ENCODE measurements around the gene ARHGAP4.

The ARHGAP4 gene

GRCh38 chrX:153960077-153960476, 34.0 kb upstream of the ARHGAP4 start:
- H3K4me3 ChIP-seq (ENCODE audit: low read depth, low read length) = no peak overlapping the region
- no peaks in the 10 kb centered on the region for H3K4me1 ChIP-seq (ENCODE audit: control insufficient read depth, insufficient read depth, low read length)
- no peak overlapping the region for H3K9ac ChIP-seq (ENCODE audit: low read depth, low read length)
- H3K27me3 ChIP-seq (ENCODE audit: control insufficient read depth, insufficient read depth, low read length) = no peaks in the 10 kb centered on the region
- peaks cover 4% of the 10 kb centered on the region for H3K9me3 ChIP-seq (ENCODE audit: control insufficient read depth, insufficient read depth, low read length)
- H3K36me3 ChIP-seq (ENCODE audit: control insufficient read depth, insufficient read depth, low read length) = peaks cover 79% of the 10 kb centered on the region

GRCh38 chrX:153959649-153960048, 33.6 kb upstream of the ARHGAP4 start:
- Histone ChIP-seq H3K36me3 (ENCODE audit: control insufficient read depth, insufficient read depth, low read length) (peaks cover 83% of the 10 kb centered on the region), H3K9me3 (ENCODE audit: control insufficient read depth, insufficient read depth, low read length) (peaks cover 4% of the 10 kb centered on the region), H3K4me3 (ENCODE audit: low read depth, low read length) (no peak overlapping the region), H3K4me1 (ENCODE audit: control insufficient read depth, insufficient read depth, low read length) (no peaks in the 10 kb centered on the region), H3K9ac (ENCODE audit: low read depth, low read length) (no peak overlapping the region), H3K27me3 (ENCODE audit: control insufficient read depth, insufficient read depth, low read length) (no peaks in the 10 kb centered on the region)

GRCh38 chrX:153958605-153959004, 32.5 kb upstream of the ARHGAP4 start:
- no peak overlapping the region for H3K4me3 ChIP-seq (ENCODE audit: low read depth, low read length)
- H3K36me3 ChIP-seq (ENCODE audit: control insufficient read depth, insufficient read depth, low read length) = peaks cover 83% of the 10 kb centered on the region
- H3K9me3 ChIP-seq (ENCODE audit: control insufficient read depth, insufficient read depth, low read length) = peaks cover 4% of the 10 kb centered on the region
- no peaks in the 10 kb centered on the region for H3K27me3 ChIP-seq (ENCODE audit: control insufficient read depth, insufficient read depth, low read length)
- H3K9ac ChIP-seq (ENCODE audit: low read depth, low read length) = no peak overlapping the region
- H3K4me1 ChIP-seq (ENCODE audit: control insufficient read depth, insufficient read depth, low read length) = no peaks in the 10 kb centered on the region

GRCh38 chrX:153957224-153957623, 31.2 kb upstream of the ARHGAP4 start:
- Histone ChIP-seq H3K9ac (ENCODE audit: low read depth, low read length) (no peak overlapping the region), H3K9me3 (ENCODE audit: control insufficient read depth, insufficient read depth, low read length) (peaks cover 4% of the 10 kb centered on the region), H3K36me3 (ENCODE audit: control insufficient read depth, insufficient read depth, low read length) (peaks cover 87% of the 10 kb centered on the region), H3K4me1 (ENCODE audit: control insufficient read depth, insufficient read depth, low read length) (no peaks in the 10 kb centered on the region), H3K4me3 (ENCODE audit: low read depth, low read length) (no peak overlapping the region), H3K27me3 (ENCODE audit: control insufficient read depth, insufficient read depth, low read length) (no peaks in the 10 kb centered on the region)

GRCh38 chrX:153956044-153956907, 30.2 kb upstream of the ARHGAP4 start:
- Histone ChIP-seq H3K9ac (ENCODE audit: low read depth, low read length) (no peak overlapping the region), H3K9me3 (ENCODE audit: control insufficient read depth, insufficient read depth, low read length) (peaks cover 4% of the 10 kb centered on the region), H3K36me3 (ENCODE audit: control insufficient read depth, insufficient read depth, low read length) (peaks cover 87% of the 10 kb centered on the region), H3K4me3 (ENCODE audit: low read depth, low read length) (no peak overlapping the region), H3K27me3 (ENCODE audit: control insufficient read depth, insufficient read depth, low read length) (no peaks in the 10 kb centered on the region), H3K4me1 (ENCODE audit: control insufficient read depth, insufficient read depth, low read length) (no peaks in the 10 kb centered on the region)

- Histone ChIP-seq H3K4me3 (ENCODE audit: low read depth, low read length) (no peak overlapping the region), H3K36me3 (ENCODE audit: control insufficient read depth, insufficient read depth, low read length) (peaks cover 89% of the 10 kb centered on the region), H3K9me3 (ENCODE audit: control insufficient read depth, insufficient read depth, low read length) (peaks cover 4% of the 10 kb centered on the region), H3K27me3 (ENCODE audit: control insufficient read depth, insufficient read depth, low read length) (no peaks in the 10 kb centered on the region), H3K9ac (ENCODE audit: low read depth, low read length) (no peak overlapping the region), H3K4me1 (ENCODE audit: control insufficient read depth, insufficient read depth, low read length) (no peaks in the 10 kb centered on the region)
Observed at GRCh38 chrX:153955228-153955732, 29.2 kb upstream of the ARHGAP4 start.

- Histone ChIP-seq H3K4me1 (ENCODE audit: control insufficient read depth, insufficient read depth, low read length) (no peaks in the 10 kb centered on the region), H3K27me3 (ENCODE audit: control insufficient read depth, insufficient read depth, low read length) (no peaks in the 10 kb centered on the region), H3K9ac (ENCODE audit: low read depth, low read length) (no peak overlapping the region), H3K36me3 (ENCODE audit: control insufficient read depth, insufficient read depth, low read length) (peaks cover 88% of the 10 kb centered on the region), H3K9me3 (ENCODE audit: control insufficient read depth, insufficient read depth, low read length) (peaks cover 4% of the 10 kb centered on the region), H3K4me3 (ENCODE audit: low read depth, low read length) (no peak overlapping the region)
Observed at GRCh38 chrX:153954558-153955227, 28.6 kb upstream of the ARHGAP4 start.

GRCh38 chrX:153953892-153954557, 28.0 kb upstream of the ARHGAP4 start:
- H3K36me3 ChIP-seq (ENCODE audit: control insufficient read depth, insufficient read depth, low read length) = peaks cover 86% of the 10 kb centered on the region
- H3K9ac ChIP-seq (ENCODE audit: low read depth, low read length) = no peak overlapping the region
- H3K4me3 ChIP-seq (ENCODE audit: low read depth, low read length) = no peak overlapping the region
- no peaks in the 10 kb centered on the region for H3K4me1 ChIP-seq (ENCODE audit: control insufficient read depth, insufficient read depth, low read length)
- peaks cover under 1% of the 10 kb centered on the region for H3K9me3 ChIP-seq (ENCODE audit: control insufficient read depth, insufficient read depth, low read length)
- no peaks in the 10 kb centered on the region for H3K27me3 ChIP-seq (ENCODE audit: control insufficient read depth, insufficient read depth, low read length)

GRCh38 chrX:153953342-153953830, 27.3 kb upstream of the ARHGAP4 start:
- Histone ChIP-seq H3K27me3 (ENCODE audit: control insufficient read depth, insufficient read depth, low read length) (no peaks in the 10 kb centered on the region), H3K9me3 (ENCODE audit: control insufficient read depth, insufficient read depth, low read length) (no peaks in the 10 kb centered on the region), H3K4me1 (ENCODE audit: control insufficient read depth, insufficient read depth, low read length) (no peaks in the 10 kb centered on the region), H3K36me3 (ENCODE audit: control insufficient read depth, insufficient read depth, low read length) (peaks cover 89% of the 10 kb centered on the region), H3K9ac (ENCODE audit: low read depth, low read length) (no peak overlapping the region), H3K4me3 (ENCODE audit: low read depth, low read length) (no peak overlapping the region)

- no peaks in the 10 kb centered on the region for H3K27me3 ChIP-seq (ENCODE audit: control insufficient read depth, insufficient read depth, low read length)
- H3K4me1 ChIP-seq (ENCODE audit: control insufficient read depth, insufficient read depth, low read length) = no peaks in the 10 kb centered on the region
- no peak overlapping the region for H3K9ac ChIP-seq (ENCODE audit: low read depth, low read length)
- H3K4me3 ChIP-seq (ENCODE audit: low read depth, low read length) = no peak overlapping the region
- peaks cover 88% of the 10 kb centered on the region for H3K36me3 ChIP-seq (ENCODE audit: control insufficient read depth, insufficient read depth, low read length)
- H3K9me3 ChIP-seq (ENCODE audit: control insufficient read depth, insufficient read depth, low read length) = peaks cover 4% of the 10 kb centered on the region
Observed at GRCh38 chrX:153952373-153953026, 26.4 kb upstream of the ARHGAP4 start.

- no peak overlapping the region for H3K9ac ChIP-seq (ENCODE audit: low read depth, low read length)
- no peaks in the 10 kb centered on the region for H3K4me1 ChIP-seq (ENCODE audit: control insufficient read depth, insufficient read depth, low read length)
- H3K9me3 ChIP-seq (ENCODE audit: control insufficient read depth, insufficient read depth, low read length) = peaks cover 4% of the 10 kb centered on the region
- no peaks in the 10 kb centered on the region for H3K27me3 ChIP-seq (ENCODE audit: control insufficient read depth, insufficient read depth, low read length)
- H3K36me3 ChIP-seq (ENCODE audit: control insufficient read depth, insufficient read depth, low read length) = peaks cover 83% of the 10 kb centered on the region
- H3K4me3 ChIP-seq (ENCODE audit: low read depth, low read length) = no peak overlapping the region
Observed at GRCh38 chrX:153951683-153952372, 25.8 kb upstream of the ARHGAP4 start.

All from iPS-15b (cell line).